Islet precursor cell (in vitro differentiated cells): ENCODE data around the gene ACOT11.

Experiments used
- DNase-seq: peaks from one replicate; pipeline ENCODE4 v3.0.0-alpha.2; 2018

Gene ACOT11

DNA sequence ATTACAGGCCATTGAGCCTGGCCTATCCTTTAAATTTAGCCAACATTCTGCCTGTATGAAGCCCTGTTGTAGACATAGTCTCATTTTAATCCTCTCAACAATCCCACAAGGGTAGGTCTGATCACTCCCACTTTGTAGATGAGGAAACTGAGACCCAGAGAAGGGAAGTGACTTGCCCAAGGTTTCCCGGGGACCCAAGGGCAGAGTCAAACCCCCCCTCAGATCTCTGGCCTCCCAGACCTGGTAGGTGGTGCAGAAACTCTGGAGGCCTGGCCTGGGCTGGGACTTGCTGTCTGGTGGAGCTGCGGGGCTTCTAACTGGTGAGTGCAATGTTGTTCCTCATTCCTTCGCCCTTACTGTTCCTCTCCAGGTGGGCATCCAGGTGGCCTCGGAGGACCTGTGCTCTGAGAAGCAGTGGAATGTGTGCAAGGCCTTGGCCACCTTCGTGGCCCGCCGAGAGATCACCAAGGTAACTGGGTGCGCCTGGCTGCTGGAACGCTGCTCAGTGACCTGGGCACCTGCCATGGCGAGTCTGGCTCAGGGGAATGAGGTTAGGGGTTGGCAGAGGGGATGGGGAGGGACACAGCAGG is 45.6 kb downstream of the ACOT11 start:
- no peak for DNase-seq

DNA sequence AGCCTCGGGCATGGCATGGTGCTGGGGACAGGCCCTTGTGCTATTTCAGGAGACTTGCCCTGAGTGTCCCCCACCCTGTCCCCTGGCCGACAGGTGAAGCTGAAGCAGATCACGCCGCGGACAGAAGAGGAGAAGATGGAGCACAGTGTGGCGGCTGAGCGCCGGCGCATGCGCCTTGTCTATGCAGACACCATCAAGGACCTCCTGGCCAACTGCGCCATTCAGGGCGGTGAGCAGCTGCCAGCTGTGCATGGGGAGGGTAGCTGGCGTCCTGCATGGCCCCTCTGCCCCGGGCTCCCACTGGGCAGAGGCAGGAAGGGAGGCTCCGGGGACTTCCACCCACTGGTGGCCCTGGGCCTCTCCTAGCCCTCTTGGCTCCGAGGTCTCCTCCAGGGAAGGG is 46.4 kb downstream of the ACOT11 start:
- no peak for DNase-seq

DNA sequence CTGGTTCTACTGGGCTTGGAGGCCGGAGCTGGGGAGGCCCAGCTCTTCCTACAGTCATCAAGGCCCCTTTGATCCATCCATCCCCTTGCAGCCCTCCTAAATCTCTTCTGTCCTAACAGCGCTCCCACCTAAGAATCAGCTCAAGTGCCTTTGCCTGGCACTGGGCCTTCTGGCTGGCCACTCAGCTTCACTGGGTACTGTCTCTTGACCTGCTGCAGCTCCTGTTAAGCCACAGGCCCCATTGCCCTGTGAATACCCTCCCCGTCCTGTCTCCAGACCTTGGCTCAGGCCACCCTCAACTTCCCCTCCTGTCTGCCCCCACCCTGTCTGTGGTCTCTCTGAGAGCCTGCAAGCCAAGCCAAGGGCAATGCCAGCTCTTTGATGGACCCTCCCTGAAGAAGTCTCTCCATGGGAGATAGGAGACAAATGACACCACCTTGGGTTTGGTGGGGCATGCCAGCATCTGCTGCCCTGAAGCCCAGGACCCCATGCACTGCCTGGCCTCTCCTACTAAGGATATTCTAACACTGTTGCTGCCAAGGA is 48.0 kb downstream of the ACOT11 start:
- no peak for DNase-seq

DNA sequence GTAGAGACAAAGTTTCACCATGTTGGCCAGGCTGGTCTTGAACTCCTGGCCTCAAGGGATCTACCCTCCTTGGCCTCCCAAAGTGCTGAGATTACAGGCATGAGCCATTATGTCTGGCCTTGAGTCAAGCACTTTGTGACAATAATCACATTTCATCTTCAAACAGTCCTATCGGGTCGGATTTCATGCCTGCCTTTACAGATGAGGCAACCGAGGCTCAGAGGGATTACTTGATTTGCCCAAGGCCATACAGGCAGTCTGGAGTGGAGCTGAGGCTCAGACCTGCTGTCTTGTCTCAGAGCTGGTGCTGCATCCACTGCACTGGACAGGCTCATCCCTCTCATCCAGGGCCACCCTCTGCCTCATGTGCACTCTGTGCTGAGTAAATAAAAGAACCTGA is 48.7 kb downstream of the ACOT11 start:
- DNase-seq, result no peak

DNA sequence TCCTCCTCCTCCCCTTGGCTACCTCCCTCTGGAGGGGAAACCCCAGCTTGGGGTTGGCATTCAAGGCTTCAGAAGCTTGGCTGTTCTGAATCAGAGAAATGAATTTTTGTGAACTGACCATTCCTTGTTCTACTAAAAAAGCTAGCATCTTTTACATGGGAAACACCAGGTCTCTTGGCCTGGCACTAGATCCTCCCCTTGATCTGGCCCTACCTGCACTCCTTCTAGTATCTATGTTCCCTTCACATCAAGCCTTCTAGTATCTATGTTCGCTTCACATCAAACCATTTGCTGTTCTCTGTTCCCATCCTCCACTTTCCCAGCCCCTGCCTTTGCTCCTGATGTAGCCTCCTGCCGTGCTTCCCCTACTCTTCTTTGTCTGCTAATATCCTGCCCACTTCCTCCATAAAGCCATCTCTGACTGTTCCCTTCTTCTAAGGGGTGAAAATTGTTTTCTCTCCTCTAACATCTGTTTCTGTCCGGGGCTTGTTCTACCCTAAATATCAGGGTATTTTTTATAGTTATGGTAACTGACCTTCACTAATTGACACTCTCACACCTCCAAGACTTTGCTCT is 49.5 kb downstream of the ACOT11 start:
- no peak for DNase-seq

DNA sequence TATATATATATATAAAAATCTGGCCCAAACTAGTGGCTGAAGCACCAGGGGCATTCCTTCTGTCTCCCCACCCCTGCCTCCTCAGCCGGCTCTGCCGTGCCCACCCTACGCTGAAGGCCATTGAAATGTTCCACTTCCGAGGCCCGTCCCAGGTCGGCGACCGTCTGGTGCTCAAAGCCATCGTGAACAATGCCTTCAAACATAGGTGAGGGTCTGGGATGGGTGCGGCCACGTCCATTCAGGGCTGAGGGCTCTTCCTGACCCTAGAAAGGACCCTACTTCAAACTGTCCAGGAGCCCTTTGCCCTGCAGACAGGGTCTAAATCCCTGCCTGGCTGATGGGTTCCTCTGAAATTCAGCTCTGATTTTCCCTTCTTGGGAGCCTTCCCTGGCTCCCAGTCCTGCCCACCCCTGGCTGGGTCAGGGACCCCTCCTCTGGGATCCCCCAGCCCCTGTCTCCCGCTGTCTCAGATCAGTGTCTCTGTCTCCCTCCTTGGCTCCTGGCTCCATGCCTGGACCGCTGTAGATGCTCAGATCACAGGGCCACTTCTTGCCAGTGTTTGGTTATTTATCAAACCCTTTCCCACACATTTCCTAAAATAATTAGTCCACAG is 51.3 kb downstream of the ACOT11 start:
- DNase-seq, result no peak

DNA sequence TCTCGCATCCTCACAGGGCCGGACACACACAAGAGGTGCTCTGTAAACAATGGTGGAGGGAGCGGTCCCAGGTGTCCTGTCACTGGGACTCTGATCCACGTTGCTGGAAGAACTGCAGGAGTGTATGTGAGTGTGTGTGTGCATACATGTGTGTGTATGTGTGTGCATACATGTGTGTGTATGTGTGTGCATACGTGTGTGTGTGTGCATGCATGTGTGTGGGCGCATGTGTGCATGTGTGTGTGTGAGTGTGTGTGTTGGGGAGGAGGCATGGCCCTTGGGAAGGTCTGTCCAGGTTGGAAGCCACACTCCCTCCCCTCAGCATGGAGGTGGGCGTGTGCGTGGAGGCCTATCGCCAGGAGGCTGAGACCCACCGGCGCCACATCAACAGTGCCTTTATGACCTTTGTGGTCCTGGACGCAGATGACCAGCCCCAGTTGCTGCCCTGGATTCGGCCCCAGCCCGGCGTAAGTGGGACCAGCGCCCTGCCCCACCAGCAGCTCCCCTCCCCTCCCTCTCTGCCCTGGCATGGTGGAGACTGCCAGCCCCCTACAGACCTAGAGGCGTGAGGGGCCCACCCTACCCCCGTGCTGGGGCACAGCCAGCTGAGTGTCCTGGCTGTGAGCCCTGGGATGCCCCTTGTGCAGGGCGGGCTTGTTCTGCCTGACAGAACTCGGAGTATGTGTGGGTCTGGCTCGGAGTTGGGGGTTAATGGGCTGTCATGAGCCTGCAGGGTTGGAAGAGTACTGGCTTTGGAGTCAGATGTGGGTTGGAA is 53.1 kb downstream of the ACOT11 start:
- DNase-seq, result no peak

DNA sequence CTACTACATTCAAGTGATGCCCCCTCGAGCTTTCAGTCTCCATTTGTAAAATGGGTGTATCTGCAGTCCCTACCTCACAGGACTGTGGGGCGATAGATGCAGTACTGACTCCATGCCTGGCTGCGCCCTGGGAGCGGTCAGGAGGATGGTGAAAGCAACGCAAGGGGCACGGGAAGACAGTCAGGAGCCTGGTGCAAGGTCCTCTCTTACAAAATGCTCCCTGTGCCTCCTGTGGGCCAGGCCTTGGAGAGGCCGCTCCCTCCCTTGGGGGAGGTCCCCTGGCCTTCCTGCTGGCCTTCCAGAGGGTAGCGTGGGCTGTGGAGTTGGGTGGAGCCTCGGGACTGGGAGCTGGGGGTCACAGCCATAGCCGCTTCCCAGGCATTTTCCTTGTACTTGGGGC is 53.7 kb downstream of the ACOT11 start:
- no peak for DNase-seq

DNA sequence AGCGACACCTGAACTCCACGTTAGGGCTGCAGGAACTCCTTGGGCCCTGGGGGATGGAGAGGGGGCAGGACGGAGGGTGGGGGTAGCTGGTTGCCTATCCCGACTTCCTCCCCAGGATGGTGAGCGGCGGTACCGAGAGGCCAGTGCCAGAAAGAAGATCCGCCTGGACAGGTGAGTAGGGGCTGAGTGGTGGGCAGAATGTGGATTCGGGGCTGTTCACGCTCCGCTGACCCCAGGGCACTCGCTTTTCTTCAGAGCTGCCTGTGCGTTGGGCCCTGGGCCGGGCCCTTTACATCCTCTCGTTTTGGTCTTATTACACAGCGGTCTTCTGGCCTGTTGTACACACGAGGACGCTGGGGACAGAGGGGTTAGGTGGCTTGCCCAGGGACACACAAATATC is 54.5 kb downstream of the ACOT11 start:
- no peak for DNase-seq

DNA sequence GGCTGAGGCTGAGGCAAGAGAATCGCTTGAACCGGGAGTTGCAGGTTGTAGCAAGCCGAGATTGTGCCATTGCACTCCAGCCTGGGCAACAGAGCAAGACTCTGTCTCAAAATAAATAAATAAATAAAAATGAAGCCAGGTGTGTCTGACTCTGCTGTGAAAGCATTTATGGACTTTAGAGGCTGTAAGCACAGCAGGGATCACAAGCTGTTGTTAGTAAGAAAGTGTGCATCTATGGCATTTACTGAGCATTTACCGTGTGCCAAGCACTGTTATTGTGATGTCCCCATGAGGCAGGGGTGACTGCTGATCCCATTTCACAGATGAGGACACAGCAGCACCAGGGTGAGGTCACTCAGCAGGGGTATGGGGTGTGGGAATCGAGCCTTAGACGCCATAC is 55.2 kb downstream of the ACOT11 start:
- no peak for DNase-seq

DNA sequence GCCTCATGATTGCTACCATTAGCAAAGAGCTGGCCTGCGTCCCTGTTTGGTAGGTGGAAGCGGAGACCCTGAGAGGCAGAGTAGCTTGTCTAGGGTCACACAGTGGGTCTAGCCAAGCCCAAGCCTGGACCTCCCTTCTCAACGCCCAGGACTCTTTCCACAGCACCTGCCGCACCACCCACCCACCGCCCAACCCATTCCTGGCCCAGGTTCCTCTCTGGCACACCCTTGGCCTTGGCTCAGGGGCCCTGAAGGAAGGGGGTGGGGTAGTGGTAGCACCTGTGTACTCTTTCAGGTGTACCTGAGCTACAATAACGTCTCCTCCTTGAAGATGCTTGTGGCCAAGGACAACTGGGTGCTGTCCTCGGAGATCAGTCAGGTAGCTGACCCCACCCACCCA is 56.0 kb downstream of the ACOT11 start:
- DNase-seq, result no peak

DNA sequence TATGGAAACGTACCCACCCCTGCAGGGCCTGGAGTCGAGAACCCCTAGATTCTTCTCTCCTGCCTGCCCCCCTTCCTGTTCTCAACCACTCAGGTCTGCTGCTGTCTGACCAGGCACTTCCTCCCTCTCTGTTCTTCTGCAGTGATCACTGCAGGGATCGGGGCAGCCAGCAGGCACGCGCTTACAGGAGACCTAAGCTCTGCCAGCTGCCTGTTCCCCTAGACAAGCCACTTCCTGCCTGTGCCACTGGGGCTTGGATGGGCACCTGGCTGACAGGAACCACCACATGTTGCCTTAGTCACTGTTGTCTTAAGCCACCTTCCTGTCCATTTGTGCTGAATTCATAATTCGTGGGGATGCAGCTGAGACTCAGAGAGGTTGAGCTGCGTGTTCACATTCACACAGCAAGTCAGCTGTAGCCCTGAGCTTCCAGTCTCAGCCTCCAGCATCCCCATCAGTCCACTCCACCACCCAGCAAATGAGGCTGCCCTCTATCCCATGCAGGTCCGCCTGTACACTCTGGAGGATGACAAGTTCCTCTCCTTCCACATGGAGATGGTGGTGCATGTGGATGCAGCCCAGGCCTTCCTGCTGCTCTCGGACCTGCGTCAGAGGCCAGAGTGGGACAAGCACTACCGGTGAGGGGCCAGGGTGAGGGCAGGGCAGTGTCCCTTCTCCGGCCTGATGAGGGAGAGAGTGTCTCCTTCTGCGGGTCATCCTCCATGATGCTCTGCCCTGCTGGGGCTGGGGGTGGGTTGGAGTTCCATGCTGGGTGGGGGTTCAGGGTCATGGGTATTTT is 56.7 kb downstream of the ACOT11 start:
- no peak for DNase-seq

DNA sequence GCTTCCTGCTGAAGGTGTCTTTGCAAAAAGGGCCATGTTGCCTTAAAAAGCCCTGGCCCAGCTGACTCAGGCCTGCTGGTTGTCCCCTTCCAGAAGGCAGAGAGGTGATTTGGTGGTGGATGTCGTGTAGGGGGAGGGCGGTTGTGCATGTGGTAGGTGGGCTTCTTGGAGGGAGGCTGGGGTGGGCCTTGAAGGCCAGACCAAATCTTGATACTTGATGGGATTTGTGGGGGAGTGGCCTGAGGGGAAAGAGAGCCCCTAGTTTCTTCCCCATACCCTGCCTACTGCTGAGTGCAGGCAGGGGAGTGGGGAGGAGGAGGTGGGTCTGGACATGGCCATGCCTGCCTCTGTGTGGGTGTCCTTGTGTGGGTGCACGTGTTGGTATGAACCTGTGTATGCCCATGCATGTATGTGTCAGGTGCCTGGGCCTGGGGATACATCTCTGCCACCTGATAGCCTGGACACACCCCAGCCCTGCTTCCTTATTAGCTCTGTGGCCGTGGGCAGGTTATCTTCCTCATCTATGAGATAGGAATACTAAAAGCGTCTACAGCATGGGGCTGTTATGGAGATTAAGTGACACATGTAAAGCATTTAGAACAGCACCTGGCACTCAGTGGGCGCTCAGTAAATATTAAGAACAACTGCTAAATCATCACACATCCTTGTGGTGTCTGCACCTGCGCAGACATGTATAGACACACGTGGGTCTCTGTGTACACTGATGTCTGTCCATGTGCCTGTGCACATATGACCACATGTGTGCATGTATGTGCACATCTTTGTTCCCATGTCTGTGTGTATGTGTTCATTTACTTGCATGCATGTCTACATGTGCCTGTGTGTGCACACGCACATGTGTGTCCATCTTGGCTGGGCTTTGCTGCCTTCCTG is 58.3 kb downstream of the ACOT11 start:
- no peak for DNase-seq

DNA sequence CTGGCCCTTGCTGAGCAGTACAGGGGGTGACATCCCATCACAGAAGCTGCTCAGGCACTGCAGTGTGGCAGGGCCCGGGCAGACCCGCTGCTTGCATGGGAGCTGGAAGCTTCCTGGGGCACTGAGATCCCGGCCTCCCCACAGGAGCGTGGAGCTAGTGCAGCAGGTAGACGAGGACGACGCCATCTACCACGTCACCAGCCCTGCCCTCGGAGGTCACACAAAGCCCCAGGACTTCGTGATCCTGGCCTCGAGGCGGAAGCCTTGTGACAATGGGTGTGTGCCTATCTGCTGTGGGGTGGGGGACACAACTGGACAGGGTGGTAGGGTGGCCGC is 58.9 kb downstream of the ACOT11 start:
- no peak for DNase-seq

DNA sequence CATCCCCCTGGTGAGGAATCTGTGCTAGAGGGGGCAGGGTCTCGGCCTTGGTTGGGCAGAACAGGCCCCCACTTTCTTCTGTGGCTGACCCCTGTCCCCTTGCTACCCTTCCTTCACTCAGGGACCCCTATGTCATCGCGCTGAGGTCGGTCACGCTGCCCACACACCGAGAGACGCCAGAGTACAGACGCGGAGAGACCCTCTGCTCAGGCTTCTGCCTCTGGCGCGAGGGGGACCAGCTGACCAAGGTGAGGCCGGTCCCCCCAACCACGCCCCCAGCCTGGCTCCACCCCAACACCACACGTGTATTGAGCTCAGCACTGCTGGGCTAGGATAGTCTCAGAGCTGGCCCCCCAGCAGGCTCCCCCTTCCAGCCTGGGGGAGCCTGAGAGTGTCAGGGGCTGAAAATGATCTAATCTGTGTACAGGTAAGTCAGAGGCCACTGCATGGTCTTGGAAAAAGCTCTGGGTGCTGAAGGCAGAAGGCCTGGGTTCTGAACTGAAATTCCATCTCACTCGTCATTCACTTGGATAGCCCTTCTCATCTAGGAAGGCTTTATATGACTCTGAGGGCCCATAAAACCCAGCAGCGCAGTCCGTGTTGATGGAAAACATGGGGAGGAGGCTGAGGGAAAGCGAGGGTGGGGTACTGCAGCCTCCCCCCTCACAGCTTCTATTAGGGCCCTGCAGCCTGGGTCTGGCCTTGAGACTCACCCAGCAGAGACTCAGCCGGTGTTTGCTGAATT is 60.0 kb downstream of the ACOT11 start:
- DNase-seq, result peak; percentile 46

DNA sequence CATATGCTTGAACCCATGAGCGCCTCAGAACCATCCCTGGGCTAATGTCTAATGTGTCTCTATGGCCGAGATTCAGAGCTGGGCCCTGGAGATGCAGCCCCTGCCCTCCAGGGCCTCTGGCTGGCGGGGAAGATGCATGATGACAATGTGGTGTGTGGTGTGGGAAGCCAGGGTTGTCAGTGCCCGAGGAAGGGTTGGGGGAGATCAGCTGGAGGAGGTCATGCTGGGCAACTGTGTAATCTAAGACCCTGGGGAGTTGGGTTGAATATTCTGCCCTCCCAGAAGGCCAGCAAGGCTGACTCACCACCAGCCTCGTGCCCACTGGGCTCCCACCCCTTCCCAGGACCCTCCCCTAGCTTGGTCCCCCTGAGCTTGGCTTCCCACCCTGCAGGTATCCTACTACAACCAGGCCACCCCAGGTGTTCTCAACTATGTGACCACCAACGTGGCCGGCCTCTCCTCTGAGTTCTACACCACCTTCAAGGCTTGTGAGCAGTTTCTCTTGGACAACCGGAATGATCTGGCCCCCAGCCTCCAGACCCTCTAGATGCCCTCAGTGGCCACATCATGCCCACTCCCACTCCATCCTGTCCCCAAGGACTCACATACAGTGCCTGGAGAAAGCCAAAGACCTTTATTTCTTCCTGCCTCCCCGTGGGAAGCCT is 60.7 kb downstream of the ACOT11 start:
- no peak for DNase-seq

DNA sequence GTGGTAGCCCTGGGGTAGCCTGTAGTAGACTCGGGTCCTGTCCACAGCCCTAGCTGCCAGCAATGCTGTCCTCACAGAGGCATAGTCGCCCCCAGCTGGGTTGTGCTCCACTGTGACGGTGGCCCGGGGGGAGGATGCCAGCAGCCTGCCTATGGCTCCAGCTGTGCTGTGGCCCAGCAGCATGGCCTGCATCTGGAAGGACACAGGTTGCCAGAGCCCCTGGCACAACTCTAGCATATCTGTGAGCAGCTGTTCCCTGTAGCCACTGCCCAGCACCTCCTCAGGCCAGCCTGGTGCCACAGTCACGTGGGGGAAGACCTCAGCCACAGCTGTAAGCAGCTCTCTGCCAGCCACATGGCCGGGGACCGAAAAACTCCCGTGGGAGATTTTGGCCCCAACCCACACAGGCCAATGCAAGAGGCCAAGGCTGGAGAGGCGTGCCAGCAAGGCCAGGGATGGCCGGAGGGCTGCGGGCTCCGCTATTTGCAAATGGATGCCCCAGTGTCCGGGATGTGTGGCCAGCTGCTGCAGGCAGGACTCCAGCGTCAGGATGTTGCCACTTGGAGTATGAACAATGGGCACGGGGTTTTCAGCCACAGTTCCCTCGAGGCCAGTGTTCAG is 61.4 kb downstream of the ACOT11 start:
- peak; percentile 47 for DNase-seq

DNA sequence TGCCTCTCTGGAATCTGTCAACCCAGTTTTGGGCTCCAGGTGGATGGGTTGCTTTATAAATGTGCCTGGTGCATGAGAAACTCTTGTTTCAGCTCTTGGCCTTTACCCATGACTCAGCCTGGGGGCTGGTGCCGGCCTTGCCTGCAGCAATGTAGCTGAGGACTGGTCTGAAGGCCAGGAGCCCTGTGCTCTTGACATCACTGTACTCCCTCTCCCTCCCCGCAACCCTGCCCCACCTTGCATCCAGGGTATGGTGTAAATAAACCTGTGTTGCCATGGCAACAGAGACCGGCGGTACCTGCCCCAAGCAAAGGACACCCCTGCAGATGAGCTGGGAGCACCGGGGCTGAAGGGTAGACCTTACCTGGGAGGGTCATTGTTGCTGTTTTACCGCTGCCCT is 62.0 kb downstream of the ACOT11 start:
- peak; percentile 86 for DNase-seq

DNA sequence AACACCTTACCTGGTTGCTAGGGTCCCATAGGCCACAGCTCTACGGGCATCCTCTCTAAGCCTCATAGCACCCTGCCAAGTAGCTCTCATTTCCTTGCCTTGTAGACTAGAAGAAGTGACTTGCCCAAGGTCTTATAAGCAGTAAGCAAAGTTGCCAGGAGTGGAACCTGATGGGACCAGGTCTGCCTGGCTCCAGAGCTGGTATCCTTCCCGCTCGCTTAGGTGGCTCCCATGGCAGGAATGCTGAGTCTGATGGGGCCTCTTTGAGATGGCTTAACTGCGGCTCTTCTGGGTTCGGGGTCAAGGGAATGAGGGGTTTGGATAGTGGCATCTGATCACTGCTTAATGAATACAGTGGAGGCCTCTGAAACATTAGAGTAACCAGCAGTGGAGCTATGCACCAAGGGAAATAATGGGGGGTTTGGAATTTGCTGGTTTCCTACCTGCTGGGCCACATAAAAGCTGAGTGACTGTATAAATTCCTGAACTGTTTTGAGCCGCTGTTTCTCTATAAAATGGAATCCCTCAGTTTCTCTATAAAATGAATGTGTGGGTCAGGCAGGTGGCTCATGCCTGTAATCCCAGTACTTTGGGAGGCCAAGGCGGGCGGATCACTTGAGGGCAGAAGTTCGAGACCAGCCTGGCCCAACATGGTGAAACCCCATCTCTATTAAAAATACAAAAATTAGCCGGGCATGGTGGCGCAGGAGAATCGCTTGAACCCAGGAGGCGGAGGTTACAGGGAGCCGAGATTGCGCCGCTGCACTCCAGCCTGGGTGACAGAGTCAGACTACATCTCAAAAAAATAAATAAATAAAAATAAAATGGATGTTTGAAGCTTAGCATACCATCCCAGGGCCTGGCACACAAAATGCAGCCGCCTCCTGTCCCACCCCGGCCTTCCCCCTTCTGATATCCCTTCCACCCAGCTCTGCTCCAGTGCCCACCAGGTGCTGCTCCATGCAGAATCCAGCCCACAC is 62.9 kb downstream of the ACOT11 start:
- DNase-seq, result peak; percentile 26
